Mucosa of descending colon (tissue), 3 donors: ENCODE data around the gene TOR1B. TPM values are rescaled to one million over a fixed set of nuclear protein-coding genes. Genes with fewer than 3 reads are reported as not detected.
"Not testable (repeated sequence)": the region's sequence is repeated elsewhere in the genome, so short reads cannot be mapped to it uniquely, and the experiment has no call there.

ENCODE experiments used
- ATAC-seq: fragments of 200-7000 bp; cut with Tn5 transposase; one replicate; pipeline ENCODE4 v1.9.1; 2020; ENCODE audit warnings: mild to moderate bottlenecking, moderate library complexity
- DNase-seq, 3 donors: peaks; one replicate each; pipeline ENCODE4 v3.0.0-alpha.2; 2020
- H3K36me3 ChIP-seq: fragments of 200-600 bp; one replicate; pipeline ENCODE4 v1.8.0; 2021; ENCODE audit warnings: low read depth, mild to moderate bottlenecking
- H3K4me1 ChIP-seq: fragments of 200-600 bp; one replicate; pipeline ENCODE4 v1.8.0; 2021; ENCODE audit warnings: low read depth, mild to moderate bottlenecking
- H3K4me3 ChIP-seq: fragments of 200-600 bp; one replicate; pipeline ENCODE4 v1.8.0; 2021; ENCODE audit warnings: mild to moderate bottlenecking
- H3K9me3 ChIP-seq: fragments of 200-600 bp; one replicate; pipeline ENCODE4 v1.8.0; 2021; ENCODE audit warnings: mild to moderate bottlenecking
- intact Hi-C, 2 donors: fragments of 100-400 bp; cut with DNase I in 1 of 2; cut with micrococcal nuclease in 1 of 2; formaldehyde crosslinking; loops; one replicate each; pipeline versions ENCODE4 v1.11.0 to v1.11.1; 2022; cut with DNase I, micrococcal nuclease
- total RNA-seq, 3 donors: library from RNA; stranded (reverse); fragmentation: NEBNext Ultra II Directional in 2 of 3; extraction: Animal tissue kit (Norgen Biotek cat#: 25700) in 2 of 3; gene quantifications; one replicate each; pipeline versions ENCODE4 v1.2.1 to v1.2.4, GENCODE V29; 2021 to 2023
- TF ChIP-seq, protein P1 (sequence below): fragments of 200-600 bp; IDR thresholded peaks from one replicate; pipeline ENCODE4 v1.8.0; 2022; ENCODE audit warnings: antibody characterized with exemption, mild to moderate bottlenecking
- donor health status: DM: no; HTN: no; CAD: no; lungs with moderate emphysema.
- donor health status: DM: no; HTN: no; CAD: no.
- donor health status: DM: no; HTN: yes; CAD: no.

The TOR1B gene
- total RNA-seq, 3 donors from 2014 or later: 37.3 to 63.5 (median 49.2) TPM

- intact Hi-C loops: loop anchor here in 1 of 2 donors (10.0 kb wide), 1 partner anchor 640 kb away; no protein-coding TSS in a partner anchor
- Histone ChIP-seq H3K4me1 (no peaks in the 10 kb centered on the region), H3K36me3 (no peaks in the 10 kb centered on the region), H3K4me3 (no peak overlapping the region), H3K9me3 (no peaks in the 10 kb centered on the region)
- DNase-seq: no peak
- no peak for ATAC-seq
- TF ChIP-seq, protein P1, sequence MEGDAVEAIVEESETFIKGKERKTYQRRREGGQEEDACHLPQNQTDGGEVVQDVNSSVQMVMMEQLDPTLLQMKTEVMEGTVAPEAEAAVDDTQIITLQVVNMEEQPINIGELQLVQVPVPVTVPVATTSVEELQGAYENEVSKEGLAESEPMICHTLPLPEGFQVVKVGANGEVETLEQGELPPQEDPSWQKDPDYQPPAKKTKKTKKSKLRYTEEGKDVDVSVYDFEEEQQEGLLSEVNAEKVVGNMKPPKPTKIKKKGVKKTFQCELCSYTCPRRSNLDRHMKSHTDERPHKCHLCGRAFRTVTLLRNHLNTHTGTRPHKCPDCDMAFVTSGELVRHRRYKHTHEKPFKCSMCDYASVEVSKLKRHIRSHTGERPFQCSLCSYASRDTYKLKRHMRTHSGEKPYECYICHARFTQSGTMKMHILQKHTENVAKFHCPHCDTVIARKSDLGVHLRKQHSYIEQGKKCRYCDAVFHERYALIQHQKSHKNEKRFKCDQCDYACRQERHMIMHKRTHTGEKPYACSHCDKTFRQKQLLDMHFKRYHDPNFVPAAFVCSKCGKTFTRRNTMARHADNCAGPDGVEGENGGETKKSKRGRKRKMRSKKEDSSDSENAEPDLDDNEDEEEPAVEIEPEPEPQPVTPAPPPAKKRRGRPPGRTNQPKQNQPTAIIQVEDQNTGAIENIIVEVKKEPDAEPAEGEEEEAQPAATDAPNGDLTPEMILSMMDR: no peak
These were observed 28.1 kb upstream of the TOR1B start for GRCh38 chr9:129774791-129775447.

DNA sequence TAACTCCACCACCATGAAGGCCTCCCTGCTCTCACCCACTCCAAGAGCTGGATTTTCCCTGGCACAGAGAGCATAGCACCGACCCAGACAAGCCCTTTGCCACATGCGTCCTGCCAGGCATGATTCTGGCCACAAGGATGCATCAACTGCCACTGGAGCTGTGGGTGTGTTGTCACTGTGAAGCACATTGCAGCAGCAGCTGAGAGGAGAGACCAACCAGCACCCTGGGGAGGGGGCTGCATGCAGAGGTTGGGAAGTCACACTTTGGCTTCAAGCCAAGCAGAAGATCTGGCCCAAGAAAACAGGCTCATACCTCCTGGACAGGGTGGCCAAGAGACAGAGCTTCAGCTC, 27.6 kb upstream of the TOR1B start:
- Histone ChIP-seq H3K4me3 (no peak overlapping the region), H3K9me3 (no peaks in the 10 kb centered on the region), H3K36me3 (no peaks in the 10 kb centered on the region), H3K4me1 (no peaks in the 10 kb centered on the region)
- TF ChIP-seq, protein P1: no peak
- no peak for ATAC-seq
- no peak for DNase-seq
- intact Hi-C loops: loop anchor here in 1 of 2 donors (10.0 kb wide), 1 partner anchor 641 kb away; no protein-coding TSS in a partner anchor

DNA sequence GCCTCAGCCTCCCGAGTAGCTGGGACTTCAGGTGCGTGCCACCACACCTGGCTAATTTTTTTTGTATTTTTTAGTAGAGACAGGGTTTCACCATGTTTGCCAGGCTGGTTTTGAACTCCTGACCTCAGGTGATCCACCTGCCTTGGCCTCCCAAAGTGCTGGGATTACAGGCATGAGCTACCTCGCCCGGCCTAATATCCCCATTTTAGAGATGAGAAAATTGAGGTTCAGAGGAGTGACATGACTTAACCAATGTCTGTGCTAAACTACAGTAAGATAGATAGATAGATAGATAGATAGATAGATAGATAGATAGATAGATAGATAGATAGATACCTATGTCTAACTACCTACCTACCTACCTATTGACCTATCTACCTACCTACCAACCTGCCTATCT, 26.9 kb upstream of the TOR1B start:
- ATAC-seq, H3K36me3 ChIP-seq, H3K4me1 ChIP-seq, H3K9me3 ChIP-seq, DNase-seq, H3K4me3 ChIP-seq: not testable (repeated sequence)
- intact Hi-C loops: loop anchor here in 1 of 2 donors (10.0 kb wide), 1 partner anchor 641 kb away; no protein-coding TSS in a partner anchor

- Histone ChIP-seq H3K36me3 (no peaks in the 10 kb centered on the region), H3K9me3 (no peaks in the 10 kb centered on the region), H3K4me3 (no peak overlapping the region), H3K4me1 (no peaks in the 10 kb centered on the region)
- intact Hi-C loops: loop anchor here in 1 of 2 donors (10.0 kb wide), 1 partner anchor 642 kb away; no protein-coding TSS in a partner anchor
- DNase-seq (no peak), ATAC-seq (peak; percentile 8)
- TF ChIP-seq, protein P1: no peak
These were observed 26.4 kb upstream of the TOR1B start for GRCh38 chr9:129776566-129776937.

- peak; percentile 85 for ATAC-seq
- DNase-seq: peak; percentile 78 to 92 (median 79)
- H3K9me3 ChIP-seq: no peaks in the 10 kb centered on the region
- H3K4me1 ChIP-seq: no peaks in the 10 kb centered on the region
- TF ChIP-seq, protein P1: no peak
- no peak overlapping the region for H3K4me3 ChIP-seq
- H3K36me3 ChIP-seq: no peaks in the 10 kb centered on the region
- intact Hi-C loops: loop anchor here in 1 of 2 donors (10.0 kb wide), 1 partner anchor 642 kb away; no protein-coding TSS in a partner anchor
These were observed 25.8 kb upstream of the TOR1B start for GRCh38 chr9:129776938-129777768.

DNA sequence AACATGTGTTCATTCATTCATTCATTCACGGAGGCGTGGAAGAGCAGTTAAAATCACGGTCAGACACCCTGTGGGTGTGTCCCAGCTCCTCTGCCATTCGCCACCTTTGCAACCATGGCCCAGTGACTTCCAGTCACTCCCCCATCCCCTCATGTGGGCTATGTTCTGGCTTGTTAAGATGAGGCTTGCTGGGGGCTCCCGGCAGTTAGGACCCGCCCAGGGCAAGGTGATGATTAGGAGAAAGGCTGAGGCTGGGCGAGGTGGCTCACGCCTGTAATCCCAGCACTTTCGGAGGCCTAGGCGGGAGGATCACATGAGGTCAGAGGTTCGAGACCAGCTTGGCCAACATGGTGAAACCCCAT, 25.2 kb upstream of the TOR1B start:
- DNase-seq (no peak), ATAC-seq (no peak)
- Histone ChIP-seq H3K4me1 (no peaks in the 10 kb centered on the region), H3K36me3 (no peaks in the 10 kb centered on the region), H3K9me3 (no peaks in the 10 kb centered on the region), H3K4me3 (no peak overlapping the region)
- TF ChIP-seq, protein P1: no peak
- intact Hi-C loops: loop anchor here in 1 of 2 donors (10.0 kb wide), 1 partner anchor 643 kb away; no protein-coding TSS in a partner anchor
